Renal cortical epithelial cell (primary cell): ENCODE results near the gene ST7. TPM values are rescaled to one million over a fixed set of nuclear protein-coding genes. Genes with fewer than 3 reads are reported as not detected.

Experiments used
- DNase-seq: peaks from one replicate; pipeline ENCODE4 v3.0.0-alpha.2; 2011; ENCODE audit warnings: low read depth
- total RNA-seq: library from RNA; depleted of rRNA; stranded (reverse); fragments of >200 nt; gene quantifications from 2 replicates; pipeline ENCODE4 v1.2.3, GENCODE V29; 2014

ST7 gene
- total RNA-seq, 1 donor from 2014 or later: 20.7 TPM

GRCh38 chr7:117127585-117128168 is 174.4 kb downstream of the ST7 start:
- DNase-seq: peak; percentile 52

DNA sequence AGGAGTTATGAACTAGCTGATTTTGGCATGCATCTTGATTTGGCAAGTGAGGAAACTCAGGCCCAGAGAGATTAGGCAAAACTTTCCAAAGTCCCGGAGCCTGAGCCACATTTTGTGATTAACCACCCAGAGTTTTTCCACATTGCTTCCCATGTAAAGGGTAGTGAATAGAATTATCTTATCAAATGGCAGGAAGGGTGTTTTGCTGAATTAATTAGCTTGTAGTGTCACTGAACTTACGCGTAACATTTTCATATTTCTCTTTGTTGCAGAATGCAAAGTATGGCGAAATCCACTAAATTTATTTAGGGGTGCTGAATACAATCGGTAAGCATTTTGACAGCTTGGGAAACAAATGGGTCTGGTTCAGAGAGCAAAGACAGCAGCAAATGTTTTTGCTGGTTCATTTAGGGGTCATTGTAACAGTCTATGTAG is 176.2 kb downstream of the ST7 start:
- DNase-seq: no peak

DNA sequence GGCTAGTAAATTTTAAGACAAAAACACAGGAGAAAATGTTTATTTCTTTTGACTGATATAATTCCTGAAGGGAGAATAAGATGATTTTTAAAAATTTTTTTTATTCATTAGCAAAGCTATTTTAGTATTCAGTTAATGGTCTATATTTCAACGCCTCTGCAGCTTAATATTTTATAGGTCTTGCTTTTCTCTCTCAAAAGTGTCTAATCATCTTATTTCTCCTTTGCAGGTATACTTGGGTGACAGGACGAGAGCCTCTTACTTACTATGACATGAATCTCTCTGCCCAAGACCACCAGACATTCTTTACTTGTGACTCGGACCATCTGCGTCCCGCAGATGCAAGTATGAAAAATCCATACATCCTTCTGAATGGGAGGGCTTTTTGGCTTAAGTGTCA is 177.0 kb downstream of the ST7 start:
- DNase-seq: no peak

DNA sequence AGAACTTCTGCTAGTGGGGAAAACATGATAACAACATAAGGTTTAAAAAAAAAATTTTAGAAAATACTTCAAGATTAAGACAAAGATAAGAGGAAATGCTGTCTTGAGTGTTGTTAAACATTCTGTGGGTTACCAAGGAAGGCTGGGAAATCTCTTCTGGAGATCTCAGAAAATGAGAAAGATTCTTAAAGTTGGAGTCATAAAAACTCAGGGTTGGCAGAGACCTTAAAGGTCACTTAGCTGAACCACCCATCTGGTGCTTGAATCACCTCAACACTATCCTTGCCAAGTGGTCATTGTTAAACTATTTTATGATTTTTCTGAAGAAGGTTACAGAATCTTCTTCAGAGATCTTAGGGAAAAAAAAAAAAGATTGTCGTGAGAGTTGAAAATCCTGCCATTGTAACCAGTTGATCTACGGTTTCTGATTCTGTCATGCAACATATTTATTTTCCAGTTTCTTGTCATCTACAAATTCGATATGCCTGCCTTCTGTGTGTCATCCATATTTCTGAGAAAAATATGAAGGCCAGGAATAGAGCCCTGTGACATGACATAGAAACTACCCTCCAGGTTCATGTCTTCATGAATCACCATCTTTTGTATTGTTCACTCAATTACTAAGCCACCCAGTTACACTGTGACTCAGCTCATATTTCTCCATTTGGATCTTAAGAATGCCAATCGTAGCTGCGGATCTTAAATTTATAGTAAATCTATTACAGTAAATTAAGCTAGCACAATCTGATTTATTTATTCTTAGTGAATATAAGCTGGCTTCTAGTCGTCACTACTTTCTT is 179.2 kb downstream of the ST7 start:
- peak; percentile 94 for DNase-seq

GRCh38 chr7:117133125-117133524 is 179.8 kb downstream of the ST7 start:
- no peak for DNase-seq

DNA sequence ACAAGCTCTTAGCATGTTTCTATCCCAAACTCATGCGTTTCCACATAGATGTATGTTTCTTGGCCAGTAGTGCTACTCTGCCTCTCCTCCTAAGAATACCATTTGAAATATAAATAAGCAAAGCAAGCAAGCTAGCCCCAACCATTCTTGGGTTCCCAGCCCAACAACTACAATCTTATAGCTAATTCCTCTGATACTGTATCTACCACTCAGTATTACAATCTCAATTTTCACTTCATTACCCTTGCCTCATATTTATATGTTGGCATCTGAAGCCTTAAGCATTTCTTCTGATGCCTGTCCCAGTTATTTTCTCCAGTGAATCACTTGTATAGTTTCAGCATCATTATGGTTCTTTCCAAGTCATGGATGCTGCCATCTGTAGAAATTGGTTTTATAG is 181.1 kb downstream of the ST7 start:
- DNase-seq: no peak

DNA sequence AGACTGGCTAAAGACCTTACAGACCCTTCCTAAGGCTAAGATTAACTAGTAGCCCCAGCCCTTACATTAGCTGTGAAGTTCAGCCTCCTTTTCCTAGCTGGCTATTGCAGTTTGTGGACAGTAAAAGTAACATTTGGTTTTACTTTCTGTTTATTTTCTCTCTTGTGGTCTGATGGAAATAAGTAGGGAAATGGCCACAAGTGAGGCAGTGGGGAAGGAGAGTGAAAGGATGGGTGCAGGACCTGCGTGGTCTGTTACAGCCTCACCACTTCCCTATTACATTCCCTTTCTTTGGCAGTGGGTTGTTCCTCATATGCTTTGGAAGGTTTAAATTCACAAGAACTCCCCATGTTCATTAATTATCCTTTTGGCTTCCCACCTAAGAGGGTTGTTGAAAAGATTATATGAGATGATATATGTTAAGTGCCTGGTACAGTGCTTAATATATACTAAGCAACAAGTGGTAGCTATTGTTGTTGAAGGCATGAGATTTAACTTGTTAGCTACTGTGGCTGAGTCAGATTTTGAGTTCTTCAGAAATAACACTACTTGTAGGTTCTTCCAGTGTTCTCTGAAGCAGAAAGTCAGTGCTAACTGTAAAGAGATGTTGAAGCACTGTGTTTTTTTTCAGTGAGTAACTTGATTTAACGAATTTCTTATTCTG is 181.7 kb downstream of the ST7 start:
- peak; percentile 38 for DNase-seq

- no peak for DNase-seq
Observed at GRCh38 chr7:117135553-117135891, 182.2 kb downstream of the ST7 start.

DNA sequence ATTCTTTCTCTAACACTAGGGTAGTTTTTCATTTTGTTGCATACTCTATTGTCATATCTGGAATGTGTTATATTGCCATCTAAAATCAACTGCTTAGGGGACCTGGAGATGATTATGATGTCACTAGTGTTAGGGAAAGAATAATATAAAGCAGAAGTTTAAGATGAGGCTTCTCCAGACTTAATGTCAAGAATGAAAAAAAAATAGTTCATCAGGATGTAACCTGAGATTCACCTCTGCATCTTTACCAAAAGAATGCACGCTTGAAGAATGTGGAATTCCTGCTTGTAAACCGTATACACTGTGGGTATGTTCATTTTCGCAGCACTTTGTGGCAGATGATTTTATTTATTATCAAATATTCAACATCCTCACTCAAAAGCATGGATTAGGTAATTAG is 184.6 kb downstream of the ST7 start:
- DNase-seq: no peak

GRCh38 chr7:117138495-117138894 is 185.2 kb downstream of the ST7 start:
- no peak for DNase-seq

DNA sequence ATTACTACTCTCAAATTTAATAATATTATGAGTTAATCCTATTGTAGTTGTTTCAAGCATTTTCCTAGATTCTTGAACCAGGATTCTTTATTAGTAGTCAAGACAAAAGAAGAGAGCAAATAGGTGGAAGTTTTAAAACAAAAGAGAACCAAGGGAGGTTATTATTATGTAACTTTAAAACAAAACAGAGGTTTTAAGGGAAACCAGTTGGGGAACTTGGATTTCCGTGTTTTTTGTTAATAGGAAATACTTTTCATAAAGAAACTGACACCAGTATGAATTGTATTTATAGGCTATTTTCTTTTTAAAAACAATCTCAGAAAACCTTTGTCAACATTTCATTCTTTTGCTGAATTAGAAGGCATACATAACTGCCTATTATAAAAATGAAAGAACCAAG is 185.7 kb downstream of the ST7 start:
- no peak for DNase-seq

- DNase-seq: no peak
Observed at GRCh38 chr7:117139397-117139984, 186.2 kb downstream of the ST7 start.

- no peak for DNase-seq
Observed at GRCh38 chr7:117140921-117141320, 187.6 kb downstream of the ST7 start.

DNA sequence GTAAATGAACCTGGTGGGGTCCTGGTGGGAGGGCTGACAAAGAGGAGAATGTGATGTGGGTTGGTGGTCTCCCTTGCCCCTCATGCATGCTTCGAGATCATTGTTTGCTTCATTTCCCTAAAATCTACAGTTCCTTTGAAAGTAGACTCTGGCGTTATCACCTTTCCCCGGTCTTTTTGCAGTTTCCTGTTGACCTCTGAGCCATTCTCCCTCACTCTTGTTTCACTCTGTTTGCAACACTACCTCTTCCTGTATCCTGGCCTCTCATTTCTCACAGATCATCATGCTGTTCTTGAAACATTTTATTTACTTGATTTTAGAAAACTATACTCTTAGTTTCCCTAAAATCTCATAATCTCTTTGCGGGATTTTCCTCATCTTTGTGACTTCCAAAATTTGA is 189.8 kb downstream of the ST7 start:
- DNase-seq: no peak

GRCh38 chr7:117143580-117143979 is 190.3 kb downstream of the ST7 start:
- peak; percentile 72 for DNase-seq

GRCh38 chr7:117145333-117145732 is 192.0 kb downstream of the ST7 start:
- DNase-seq: no peak

DNA sequence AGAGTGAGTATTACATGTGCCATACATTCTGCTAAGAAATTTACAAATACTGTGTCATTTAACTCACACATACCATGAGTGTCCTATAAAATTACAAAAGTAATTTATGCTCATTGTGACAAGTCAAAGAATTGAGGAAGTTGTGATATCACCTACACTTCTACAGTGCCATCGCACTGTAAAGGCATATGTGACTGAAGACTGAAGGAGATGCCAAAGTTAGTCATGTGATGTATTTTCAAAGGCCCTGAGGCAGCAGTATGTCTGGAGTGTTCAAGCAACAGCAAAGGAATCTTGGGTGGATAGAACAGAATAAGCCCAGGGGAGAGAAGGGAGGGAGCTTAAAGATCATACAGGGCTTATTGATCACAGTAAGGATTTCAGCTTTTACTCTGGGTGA is 192.8 kb downstream of the ST7 start:
- DNase-seq: no peak

DNA sequence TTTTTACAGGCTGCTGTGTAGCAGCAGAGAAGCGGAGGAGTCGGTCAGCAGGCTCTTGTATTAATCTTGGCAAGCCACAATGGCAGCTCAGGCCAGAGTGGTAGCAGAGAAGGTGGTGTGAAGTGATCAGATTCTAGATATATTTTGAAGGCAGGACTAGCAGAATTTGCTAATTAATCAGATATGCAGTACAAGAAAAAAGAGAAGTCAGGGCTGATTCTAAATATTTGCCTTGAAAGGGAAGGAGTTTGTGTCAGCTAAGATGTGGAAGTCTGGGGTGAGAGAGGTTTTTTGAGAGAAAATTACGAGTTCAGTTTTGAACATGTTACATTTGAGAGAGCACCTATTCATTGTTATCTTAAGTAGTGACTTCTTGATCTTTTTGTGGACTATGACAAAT is 193.2 kb downstream of the ST7 start:
- no peak for DNase-seq

- DNase-seq: no peak
Observed at GRCh38 chr7:117148971-117149370, 195.7 kb downstream of the ST7 start.

- no peak for DNase-seq
Observed at GRCh38 chr7:117149692-117150091, 196.4 kb downstream of the ST7 start.

GRCh38 chr7:117152213-117153007 is 199.1 kb downstream of the ST7 start:
- no peak for DNase-seq

DNA sequence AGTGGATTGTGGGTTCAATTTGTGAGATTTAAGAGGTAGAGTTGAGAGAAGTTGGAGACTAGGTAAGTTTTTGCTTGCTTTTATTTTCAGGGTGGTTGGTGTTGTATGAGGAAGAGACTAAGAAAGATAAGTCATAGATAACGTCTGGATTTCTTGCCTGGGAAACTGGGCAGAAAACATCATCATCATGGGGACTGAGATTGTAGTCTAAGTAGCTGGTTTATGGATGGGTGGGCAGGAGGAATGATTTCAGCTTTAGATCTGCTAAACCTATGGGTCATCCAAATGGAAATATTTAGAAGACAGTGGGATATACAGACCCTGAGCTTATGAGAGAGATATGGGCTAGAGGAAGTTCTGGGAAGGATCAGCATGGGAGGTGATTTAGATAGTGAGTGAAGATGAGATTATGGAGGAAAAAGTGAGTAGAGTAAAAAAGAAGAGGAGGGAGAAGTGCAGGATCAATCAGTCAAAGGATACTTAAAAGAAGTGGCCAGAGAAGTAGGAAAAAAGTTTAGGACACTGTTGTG is 199.8 kb downstream of the ST7 start:
- DNase-seq: no peak
